HEK293 (cell line): ENCODE measurements around the gene GAREM1.

ENCODE experiments used
- CTCF ChIA-PET: fragments of 350-600 bp; formaldehyde crosslinking; extraction: SDS; loops from one replicate; lab custom pipeline; 2021; ENCODE audit warnings: antibody characterized with exemption; lab: Yijun Ruan, JAX
- POLR2A ChIA-PET: fragments of 300-600 bp; formaldehyde crosslinking; extraction: SDS; loops from one replicate; lab custom pipeline; 2020; ENCODE audit warnings: antibody characterized with exemption, inconsistent platforms; lab: Yijun Ruan, JAX
- H3K27ac ChIP-seq: fragments of 200-500 bp; sonication (Bioruptor generic); 2 replicates; pipeline ENCODE4 v1.5.1; 2014; ENCODE audit warnings: low read depth, low read length, control low read depth, inconsistent platforms; ENCODE audit errors: extremely low read depth
- H3K36me3 ChIP-seq, 2 experiments: fragments of 200-500 bp in 1 of 2; sonication (Bioruptor generic) in 1 of 2; 1 replicate in 1 of 2; 2 replicates in 1 of 2; pipeline ENCODE4 v1.5.1; 2014 to 2017; ENCODE audit warnings: inconsistent platforms in 2 of 2, low read length in 2 of 2; ENCODE audit not compliant: control insufficient read depth in 2 of 2, insufficient read depth in 1 of 2
- H3K4me1 ChIP-seq: fragments of 200-500 bp; sonication (Bioruptor generic); 2 replicates; pipeline ENCODE4 v1.5.1; 2014; ENCODE audit warnings: mild to moderate bottlenecking, low read length, inconsistent platforms; ENCODE audit not compliant: control insufficient read depth, insufficient read depth
- H3K4me3 ChIP-seq: 2 replicates; pipeline ENCODE4 v1.5.1; 2011; ENCODE audit warnings: low read depth, mild to moderate bottlenecking, control low read depth, low read length, moderate library complexity
- H3K9me3 ChIP-seq: fragments of 200-500 bp; sonication (Bioruptor generic); 2 replicates; pipeline ENCODE4 v1.5.1; 2014; ENCODE audit warnings: low read depth, low read length, inconsistent platforms; ENCODE audit not compliant: control insufficient read depth, insufficient read depth
- BCL11A ChIP-seq: fragments of 450-650 bp; formaldehyde crosslinking; IDR thresholded peaks from 2 replicates; pipeline ENCODE4 v1.5.1; 2016; ENCODE audit warnings: low read depth, missing biosample characterization, missing genetic modification characterization
- BCL11B ChIP-seq: fragments of 450-650 bp; formaldehyde crosslinking; IDR thresholded peaks from 2 replicates; pipeline ENCODE4 v1.5.1; 2016; ENCODE audit warnings: low read depth, missing biosample characterization, missing genetic modification characterization
- KLF10 ChIP-seq: fragments of 450-650 bp; IDR thresholded peaks from 2 replicates; pipeline ENCODE4 v1.5.1; 2018; ENCODE audit warnings: missing biosample characterization, mild to moderate bottlenecking, missing genetic modification characterization
- MYNN ChIP-seq: fragments of 450-650 bp; formaldehyde crosslinking; IDR thresholded peaks from 2 replicates; pipeline ENCODE4 v1.5.1; 2016; ENCODE audit warnings: missing biosample characterization, missing genetic modification characterization, borderline replicate concordance
- SCRT1 ChIP-seq: fragments of 450-650 bp; formaldehyde crosslinking; IDR thresholded peaks from 2 replicates; pipeline ENCODE4 v1.5.1; 2016; ENCODE audit warnings: missing biosample characterization, missing genetic modification characterization, borderline replicate concordance
- ZBTB1 ChIP-seq: fragments of 450-650 bp; formaldehyde crosslinking; IDR thresholded peaks from 2 replicates; pipeline ENCODE4 v1.5.1; 2016; ENCODE audit warnings: missing biosample characterization, missing genetic modification characterization
- ZBTB11 ChIP-seq: fragments of 450-650 bp; formaldehyde crosslinking; conservative IDR thresholded peaks from 2 replicates; pipeline ENCODE4 v1.5.1; 2016; ENCODE audit warnings: low read depth, missing biosample characterization, missing genetic modification characterization
- ZBTB7A ChIP-seq: fragments of 450-650 bp; formaldehyde crosslinking; IDR thresholded peaks from 2 replicates; pipeline ENCODE4 v1.5.1; 2016; ENCODE audit warnings: low read depth, missing biosample characterization, missing genetic modification characterization
- ZNF266 ChIP-seq: fragments of 450-650 bp; formaldehyde crosslinking; IDR thresholded peaks from 2 replicates; pipeline ENCODE4 v1.5.1; 2016; ENCODE audit warnings: missing biosample characterization, missing genetic modification characterization, low read depth
- ZNF274 ChIP-seq, 2 experiments: fragments of 200-500 bp in 1 of 2; fragments of 450-650 bp in 1 of 2; sonication (Bioruptor generic) in 1 of 2; formaldehyde crosslinking in 1 of 2; IDR thresholded peaks; 2 replicates each; pipeline versions ENCODE4 v1.5.1 to v1.6.1; 2014 to 2016; ENCODE audit warnings: borderline replicate concordance in 1 of 2, inconsistent platforms in 1 of 2, low read length in 1 of 2, missing biosample characterization in 1 of 2, missing genetic modification characterization in 1 of 2
- ZNF366 ChIP-seq: fragments of 450-650 bp; formaldehyde crosslinking; conservative IDR thresholded peaks from 2 replicates; pipeline ENCODE4 v1.5.1; 2016; ENCODE audit warnings: missing biosample characterization, missing genetic modification characterization
- ZNF404 ChIP-seq: fragments of 450-650 bp; formaldehyde crosslinking; IDR thresholded peaks from 2 replicates; pipeline ENCODE4 v1.5.1; 2017; ENCODE audit warnings: missing biosample characterization, missing genetic modification characterization
- ZNF571 ChIP-seq: fragments of 450-650 bp; formaldehyde crosslinking; IDR thresholded peaks from 2 replicates; pipeline ENCODE4 v1.5.0; 2017; ENCODE audit warnings: missing biosample characterization, missing genetic modification characterization
- ZNF792 ChIP-seq: fragments of 450-650 bp; formaldehyde crosslinking; IDR thresholded peaks from 2 replicates; pipeline ENCODE4 v1.5.1; 2016; ENCODE audit warnings: missing biosample characterization, missing genetic modification characterization
- TF ChIP-seq, protein P1 (sequence below): fragments of 450-650 bp; formaldehyde crosslinking; IDR thresholded peaks from 2 replicates; pipeline ENCODE4 v1.5.1; 2016; ENCODE audit warnings: missing biosample characterization, missing genetic modification characterization
- TF ChIP-seq, protein P2 (sequence below): fragments of 450-650 bp; formaldehyde crosslinking; IDR thresholded peaks from 2 replicates; pipeline ENCODE4 v1.5.1; 2016; ENCODE audit warnings: missing biosample characterization, missing genetic modification characterization
- TF ChIP-seq, protein P3 (sequence below): fragments of 450-650 bp; formaldehyde crosslinking; IDR thresholded peaks from 2 replicates; pipeline ENCODE4 v1.5.1; 2016; ENCODE audit warnings: missing biosample characterization, missing genetic modification characterization, borderline replicate concordance

The GAREM1 gene

DNA sequence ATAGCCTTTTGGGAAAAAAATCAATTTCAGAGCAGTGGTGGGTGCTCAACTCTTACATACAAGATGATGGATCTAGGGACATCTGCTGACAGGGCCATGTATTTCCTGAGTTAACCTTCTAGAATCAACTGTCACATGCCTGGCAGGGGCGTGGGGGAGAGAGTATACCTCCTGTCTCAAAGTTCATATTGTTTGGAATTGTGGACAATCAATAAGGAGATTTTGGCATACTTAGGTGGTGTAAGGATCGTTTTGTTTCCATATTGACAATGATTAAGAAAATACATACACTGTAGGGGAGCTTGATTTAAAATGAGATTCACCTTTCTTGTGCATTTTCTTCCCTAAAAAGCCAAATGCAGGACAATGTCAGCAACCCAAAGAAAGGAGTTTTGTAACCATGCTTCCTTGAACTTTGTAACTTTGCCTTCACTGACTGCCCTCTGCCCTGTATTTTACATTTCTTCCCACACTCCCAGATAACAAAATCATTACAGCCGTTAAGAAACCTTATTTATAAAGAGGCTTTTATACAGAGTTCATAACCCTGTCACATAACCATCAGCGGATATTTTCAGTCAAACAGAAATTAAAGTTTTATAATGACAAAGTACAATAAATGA is 192.4 kb downstream of the GAREM1 start:
- CTCF ChIA-PET = interaction anchor here (1.2 to 3.2 kb wide), 4 partner anchors 11 to 271 kb away, joined by 4 to 21 read pairs (median 14); partner anchors contain the start of gene GAREM1
- Histone ChIP-seq H3K9me3 (no peaks in the 10 kb centered on the region), H3K4me1 (no peaks in the 10 kb centered on the region), H3K4me3 (no peak overlapping the region), H3K36me3 (no peaks in the 10 kb centered on the region), H3K27ac (no peak overlapping the region)
- POLR2A ChIA-PET = interaction anchor here (1.5 kb wide), 1 partner anchor 193 kb away, joined by 4 read pairs; the partner anchor contains the start of gene GAREM1
- TF ChIP-seq ZNF571 (tag by site-specific recombination) = no peak
- no peak for TF ChIP-seq MYNN
- TF ChIP-seq ZNF274 (IDR thresholded peaks at IDR 0.05; ENCODE audit: low read length) = no peak
- no peak for TF ChIP-seq ZNF274 (tag by site-specific recombination; IDR thresholded peaks at IDR 0.05; ENCODE audit: borderline replicate concordance)
- TF ChIP-seq KLF10 = no peak
- no peak for TF ChIP-seq BCL11B (tag by site-specific recombination)
- TF ChIP-seq, protein P1, sequence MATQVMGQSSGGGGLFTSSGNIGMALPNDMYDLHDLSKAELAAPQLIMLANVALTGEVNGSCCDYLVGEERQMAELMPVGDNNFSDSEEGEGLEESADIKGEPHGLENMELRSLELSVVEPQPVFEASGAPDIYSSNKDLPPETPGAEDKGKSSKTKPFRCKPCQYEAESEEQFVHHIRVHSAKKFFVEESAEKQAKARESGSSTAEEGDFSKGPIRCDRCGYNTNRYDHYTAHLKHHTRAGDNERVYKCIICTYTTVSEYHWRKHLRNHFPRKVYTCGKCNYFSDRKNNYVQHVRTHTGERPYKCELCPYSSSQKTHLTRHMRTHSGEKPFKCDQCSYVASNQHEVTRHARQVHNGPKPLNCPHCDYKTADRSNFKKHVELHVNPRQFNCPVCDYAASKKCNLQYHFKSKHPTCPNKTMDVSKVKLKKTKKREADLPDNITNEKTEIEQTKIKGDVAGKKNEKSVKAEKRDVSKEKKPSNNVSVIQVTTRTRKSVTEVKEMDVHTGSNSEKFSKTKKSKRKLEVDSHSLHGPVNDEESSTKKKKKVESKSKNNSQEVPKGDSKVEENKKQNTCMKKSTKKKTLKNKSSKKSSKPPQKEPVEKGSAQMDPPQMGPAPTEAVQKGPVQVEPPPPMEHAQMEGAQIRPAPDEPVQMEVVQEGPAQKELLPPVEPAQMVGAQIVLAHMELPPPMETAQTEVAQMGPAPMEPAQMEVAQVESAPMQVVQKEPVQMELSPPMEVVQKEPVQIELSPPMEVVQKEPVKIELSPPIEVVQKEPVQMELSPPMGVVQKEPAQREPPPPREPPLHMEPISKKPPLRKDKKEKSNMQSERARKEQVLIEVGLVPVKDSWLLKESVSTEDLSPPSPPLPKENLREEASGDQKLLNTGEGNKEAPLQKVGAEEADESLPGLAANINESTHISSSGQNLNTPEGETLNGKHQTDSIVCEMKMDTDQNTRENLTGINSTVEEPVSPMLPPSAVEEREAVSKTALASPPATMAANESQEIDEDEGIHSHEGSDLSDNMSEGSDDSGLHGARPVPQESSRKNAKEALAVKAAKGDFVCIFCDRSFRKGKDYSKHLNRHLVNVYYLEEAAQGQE = no peak
- no peak for TF ChIP-seq ZNF792 (tag by site-specific recombination)
- no peak for TF ChIP-seq ZNF404 (tag by site-specific recombination)
- no peak for TF ChIP-seq SCRT1 (tag by site-specific recombination)
- TF ChIP-seq, protein P2, sequence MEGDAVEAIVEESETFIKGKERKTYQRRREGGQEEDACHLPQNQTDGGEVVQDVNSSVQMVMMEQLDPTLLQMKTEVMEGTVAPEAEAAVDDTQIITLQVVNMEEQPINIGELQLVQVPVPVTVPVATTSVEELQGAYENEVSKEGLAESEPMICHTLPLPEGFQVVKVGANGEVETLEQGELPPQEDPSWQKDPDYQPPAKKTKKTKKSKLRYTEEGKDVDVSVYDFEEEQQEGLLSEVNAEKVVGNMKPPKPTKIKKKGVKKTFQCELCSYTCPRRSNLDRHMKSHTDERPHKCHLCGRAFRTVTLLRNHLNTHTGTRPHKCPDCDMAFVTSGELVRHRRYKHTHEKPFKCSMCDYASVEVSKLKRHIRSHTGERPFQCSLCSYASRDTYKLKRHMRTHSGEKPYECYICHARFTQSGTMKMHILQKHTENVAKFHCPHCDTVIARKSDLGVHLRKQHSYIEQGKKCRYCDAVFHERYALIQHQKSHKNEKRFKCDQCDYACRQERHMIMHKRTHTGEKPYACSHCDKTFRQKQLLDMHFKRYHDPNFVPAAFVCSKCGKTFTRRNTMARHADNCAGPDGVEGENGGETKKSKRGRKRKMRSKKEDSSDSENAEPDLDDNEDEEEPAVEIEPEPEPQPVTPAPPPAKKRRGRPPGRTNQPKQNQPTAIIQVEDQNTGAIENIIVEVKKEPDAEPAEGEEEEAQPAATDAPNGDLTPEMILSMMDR (tag by site-specific recombination) = no peak
- TF ChIP-seq ZBTB11 (tag by site-specific recombination) = no peak
- no peak for TF ChIP-seq ZNF266 (tag by site-specific recombination)
- TF ChIP-seq, protein P3, sequence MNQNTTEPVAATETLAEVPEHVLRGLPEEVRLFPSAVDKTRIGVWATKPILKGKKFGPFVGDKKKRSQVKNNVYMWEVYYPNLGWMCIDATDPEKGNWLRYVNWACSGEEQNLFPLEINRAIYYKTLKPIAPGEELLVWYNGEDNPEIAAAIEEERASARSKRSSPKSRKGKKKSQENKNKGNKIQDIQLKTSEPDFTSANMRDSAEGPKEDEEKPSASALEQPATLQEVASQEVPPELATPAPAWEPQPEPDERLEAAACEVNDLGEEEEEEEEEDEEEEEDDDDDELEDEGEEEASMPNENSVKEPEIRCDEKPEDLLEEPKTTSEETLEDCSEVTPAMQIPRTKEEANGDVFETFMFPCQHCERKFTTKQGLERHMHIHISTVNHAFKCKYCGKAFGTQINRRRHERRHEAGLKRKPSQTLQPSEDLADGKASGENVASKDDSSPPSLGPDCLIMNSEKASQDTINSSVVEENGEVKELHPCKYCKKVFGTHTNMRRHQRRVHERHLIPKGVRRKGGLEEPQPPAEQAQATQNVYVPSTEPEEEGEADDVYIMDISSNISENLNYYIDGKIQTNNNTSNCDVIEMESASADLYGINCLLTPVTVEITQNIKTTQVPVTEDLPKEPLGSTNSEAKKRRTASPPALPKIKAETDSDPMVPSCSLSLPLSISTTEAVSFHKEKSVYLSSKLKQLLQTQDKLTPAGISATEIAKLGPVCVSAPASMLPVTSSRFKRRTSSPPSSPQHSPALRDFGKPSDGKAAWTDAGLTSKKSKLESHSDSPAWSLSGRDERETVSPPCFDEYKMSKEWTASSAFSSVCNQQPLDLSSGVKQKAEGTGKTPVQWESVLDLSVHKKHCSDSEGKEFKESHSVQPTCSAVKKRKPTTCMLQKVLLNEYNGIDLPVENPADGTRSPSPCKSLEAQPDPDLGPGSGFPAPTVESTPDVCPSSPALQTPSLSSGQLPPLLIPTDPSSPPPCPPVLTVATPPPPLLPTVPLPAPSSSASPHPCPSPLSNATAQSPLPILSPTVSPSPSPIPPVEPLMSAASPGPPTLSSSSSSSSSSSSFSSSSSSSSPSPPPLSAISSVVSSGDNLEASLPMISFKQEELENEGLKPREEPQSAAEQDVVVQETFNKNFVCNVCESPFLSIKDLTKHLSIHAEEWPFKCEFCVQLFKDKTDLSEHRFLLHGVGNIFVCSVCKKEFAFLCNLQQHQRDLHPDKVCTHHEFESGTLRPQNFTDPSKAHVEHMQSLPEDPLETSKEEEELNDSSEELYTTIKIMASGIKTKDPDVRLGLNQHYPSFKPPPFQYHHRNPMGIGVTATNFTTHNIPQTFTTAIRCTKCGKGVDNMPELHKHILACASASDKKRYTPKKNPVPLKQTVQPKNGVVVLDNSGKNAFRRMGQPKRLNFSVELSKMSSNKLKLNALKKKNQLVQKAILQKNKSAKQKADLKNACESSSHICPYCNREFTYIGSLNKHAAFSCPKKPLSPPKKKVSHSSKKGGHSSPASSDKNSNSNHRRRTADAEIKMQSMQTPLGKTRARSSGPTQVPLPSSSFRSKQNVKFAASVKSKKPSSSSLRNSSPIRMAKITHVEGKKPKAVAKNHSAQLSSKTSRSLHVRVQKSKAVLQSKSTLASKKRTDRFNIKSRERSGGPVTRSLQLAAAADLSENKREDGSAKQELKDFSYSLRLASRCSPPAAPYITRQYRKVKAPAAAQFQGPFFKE = no peak
- TF ChIP-seq ZBTB7A (tag by site-specific recombination) = no peak
- no peak for TF ChIP-seq BCL11A (tag by site-specific recombination)
- TF ChIP-seq ZNF366 (tag by site-specific recombination) = no peak
- TF ChIP-seq ZBTB1 (tag by site-specific recombination) = no peak
- TF ChIP-seq, all 188 proteins: peak for 0
